Epithelial cell of esophagus (primary cell): ENCODE results near the gene OSBPL1A.

Source experiments
- DNase-seq: peaks from one replicate; pipeline ENCODE4 v3.0.0; 2010; ENCODE audit warnings: low read depth
- H3K4me3 ChIP-seq: 2 replicates; pipeline ENCODE4 v1.5.1; 2011; ENCODE audit warnings: mild to moderate bottlenecking, low read length, control low read depth
- TF ChIP-seq, protein P1 (sequence below): IDR thresholded peaks from 2 replicates; pipeline ENCODE4 v1.5.1; 2011; ENCODE audit warnings: low read depth, mild to moderate bottlenecking, low read length, control low read depth, inconsistent platforms; ENCODE audit not compliant: insufficient read depth; ENCODE audit errors: missing control alignments

OSBPL1A gene

DNA sequence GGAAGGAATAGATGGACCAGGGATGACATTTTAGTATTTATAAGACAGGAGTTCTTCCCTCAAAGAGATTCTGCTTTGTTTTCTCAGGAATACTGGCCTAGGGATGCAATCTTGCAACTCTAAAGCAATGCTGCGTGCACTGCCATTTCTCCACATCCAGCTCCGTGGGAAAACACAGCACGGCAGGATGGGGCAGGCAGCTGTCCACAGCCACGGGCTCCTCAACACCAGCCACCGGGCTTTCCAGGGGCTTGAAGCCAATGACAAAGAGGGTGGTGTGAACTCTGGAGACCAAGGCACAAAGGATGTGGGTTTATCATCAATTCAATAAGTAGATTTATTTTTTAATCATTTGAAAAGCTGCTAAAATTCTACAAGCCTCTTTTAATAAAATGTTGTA, 209.5 kb downstream of the OSBPL1A start:
- TF ChIP-seq, protein P1, sequence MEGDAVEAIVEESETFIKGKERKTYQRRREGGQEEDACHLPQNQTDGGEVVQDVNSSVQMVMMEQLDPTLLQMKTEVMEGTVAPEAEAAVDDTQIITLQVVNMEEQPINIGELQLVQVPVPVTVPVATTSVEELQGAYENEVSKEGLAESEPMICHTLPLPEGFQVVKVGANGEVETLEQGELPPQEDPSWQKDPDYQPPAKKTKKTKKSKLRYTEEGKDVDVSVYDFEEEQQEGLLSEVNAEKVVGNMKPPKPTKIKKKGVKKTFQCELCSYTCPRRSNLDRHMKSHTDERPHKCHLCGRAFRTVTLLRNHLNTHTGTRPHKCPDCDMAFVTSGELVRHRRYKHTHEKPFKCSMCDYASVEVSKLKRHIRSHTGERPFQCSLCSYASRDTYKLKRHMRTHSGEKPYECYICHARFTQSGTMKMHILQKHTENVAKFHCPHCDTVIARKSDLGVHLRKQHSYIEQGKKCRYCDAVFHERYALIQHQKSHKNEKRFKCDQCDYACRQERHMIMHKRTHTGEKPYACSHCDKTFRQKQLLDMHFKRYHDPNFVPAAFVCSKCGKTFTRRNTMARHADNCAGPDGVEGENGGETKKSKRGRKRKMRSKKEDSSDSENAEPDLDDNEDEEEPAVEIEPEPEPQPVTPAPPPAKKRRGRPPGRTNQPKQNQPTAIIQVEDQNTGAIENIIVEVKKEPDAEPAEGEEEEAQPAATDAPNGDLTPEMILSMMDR = no peak
- DNase-seq = no peak
- no peak overlapping the region for H3K4me3 ChIP-seq

DNA sequence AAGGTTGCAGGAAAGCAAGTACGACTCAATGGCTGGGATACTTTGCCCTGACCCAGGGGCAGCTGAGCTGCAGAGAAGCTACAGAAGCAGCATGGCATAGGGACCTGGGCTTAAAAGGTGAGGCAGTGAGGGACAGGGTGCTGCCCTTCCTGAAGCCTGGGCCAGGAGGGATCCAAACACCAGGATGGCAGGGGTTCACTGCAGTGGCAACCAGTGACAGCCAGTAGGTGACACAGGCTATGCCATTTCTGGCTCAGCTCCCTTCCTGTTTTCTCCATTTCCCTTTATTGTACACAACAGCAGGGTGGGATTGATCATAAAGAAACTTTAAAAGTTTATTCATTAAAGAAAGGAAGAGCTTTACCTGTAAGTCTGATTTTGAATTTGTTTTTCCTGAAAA, 209.9 kb downstream of the OSBPL1A start:
- TF ChIP-seq, protein P1 = no peak
- no peak for DNase-seq
- no peak overlapping the region for H3K4me3 ChIP-seq

DNA sequence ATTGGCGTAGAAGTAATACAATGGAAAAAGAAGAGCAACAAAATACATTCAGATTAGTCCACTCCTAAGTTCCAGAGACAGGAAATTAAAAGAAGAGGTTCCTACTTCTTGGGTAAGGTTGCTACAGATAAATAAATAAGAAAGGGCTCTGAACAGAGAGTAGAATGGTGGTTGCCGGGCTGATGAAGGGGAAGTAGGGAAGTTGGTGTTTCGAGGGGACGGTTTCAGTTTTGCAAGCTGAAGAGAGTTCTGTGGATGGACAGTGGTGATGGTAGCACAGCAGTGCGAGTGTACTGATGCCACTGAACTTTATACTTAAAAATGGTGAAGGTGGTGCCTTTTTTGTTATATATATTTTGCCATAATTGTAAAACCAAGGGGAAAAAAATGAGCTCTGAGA, 210.6 kb downstream of the OSBPL1A start:
- no peak overlapping the region for H3K4me3 ChIP-seq
- TF ChIP-seq, protein P1 = no peak

DNA sequence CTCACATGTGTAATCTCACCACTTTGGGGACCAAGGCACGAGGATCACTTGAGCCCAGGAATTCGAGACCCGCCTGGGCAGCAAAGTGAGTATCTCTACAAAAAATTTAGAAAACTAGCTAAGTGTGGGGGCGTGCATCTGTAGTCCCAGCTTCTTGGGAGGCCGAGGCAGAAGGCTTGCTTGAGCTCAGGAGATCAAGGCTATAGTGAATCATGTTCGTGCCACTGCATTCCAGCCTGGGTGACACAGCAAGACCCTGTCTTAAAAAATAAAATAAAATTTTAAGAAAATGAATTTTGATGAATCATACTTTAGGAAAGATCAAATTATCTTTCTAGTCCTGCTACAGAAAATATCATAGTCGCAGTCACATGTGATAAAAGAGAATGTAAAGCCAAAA, 211.8 kb downstream of the OSBPL1A start:
- DNase-seq = no peak
- TF ChIP-seq, protein P1 = no peak
- H3K4me3 ChIP-seq = no peak overlapping the region

More for the DNA sequence above, 210.6 kb downstream of the OSBPL1A start:
- DNase-seq = no peak

DNA sequence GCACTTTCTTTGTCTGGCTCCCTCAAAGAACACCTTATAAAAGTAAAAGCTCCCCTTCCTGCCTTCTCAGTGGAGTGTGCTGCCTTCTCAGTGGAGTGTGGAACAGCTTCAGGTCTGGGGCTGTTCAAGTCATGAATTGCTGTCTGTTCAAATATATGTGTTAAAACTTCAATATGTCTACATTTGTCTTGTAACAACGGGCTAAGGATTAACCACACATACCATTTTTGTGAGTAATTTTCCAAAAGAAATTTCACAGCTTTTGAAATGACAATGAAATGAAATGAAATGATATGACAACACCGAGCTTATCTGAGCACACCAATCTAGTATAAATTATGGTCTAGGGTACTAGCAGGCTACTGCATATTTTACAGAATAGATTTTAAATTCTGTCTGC, 215.8 kb downstream of the OSBPL1A start:
- TF ChIP-seq, protein P1 = no peak
- no peak overlapping the region for H3K4me3 ChIP-seq
- DNase-seq = peak; percentile 53

DNA sequence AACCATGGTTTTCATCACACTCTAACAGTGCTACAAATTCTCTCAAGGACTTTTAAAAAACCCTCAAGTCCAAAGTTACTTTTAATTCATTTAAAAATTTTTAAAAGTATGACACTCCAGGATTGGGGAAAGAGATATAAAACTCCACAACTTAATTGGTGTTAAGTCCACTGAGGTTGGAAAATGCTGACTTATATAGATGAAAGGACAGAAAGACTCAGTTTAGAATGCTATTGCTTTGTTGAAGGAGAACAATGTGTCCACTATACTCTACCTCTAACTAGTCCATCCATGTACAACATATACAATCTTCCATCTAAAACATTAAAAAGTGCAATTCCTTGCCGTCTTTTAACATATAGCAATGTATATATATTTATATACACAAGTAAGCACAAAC, 217.6 kb downstream of the OSBPL1A start:
- TF ChIP-seq, protein P1 = no peak
- H3K4me3 ChIP-seq = no peak overlapping the region
- DNase-seq = no peak

DNA sequence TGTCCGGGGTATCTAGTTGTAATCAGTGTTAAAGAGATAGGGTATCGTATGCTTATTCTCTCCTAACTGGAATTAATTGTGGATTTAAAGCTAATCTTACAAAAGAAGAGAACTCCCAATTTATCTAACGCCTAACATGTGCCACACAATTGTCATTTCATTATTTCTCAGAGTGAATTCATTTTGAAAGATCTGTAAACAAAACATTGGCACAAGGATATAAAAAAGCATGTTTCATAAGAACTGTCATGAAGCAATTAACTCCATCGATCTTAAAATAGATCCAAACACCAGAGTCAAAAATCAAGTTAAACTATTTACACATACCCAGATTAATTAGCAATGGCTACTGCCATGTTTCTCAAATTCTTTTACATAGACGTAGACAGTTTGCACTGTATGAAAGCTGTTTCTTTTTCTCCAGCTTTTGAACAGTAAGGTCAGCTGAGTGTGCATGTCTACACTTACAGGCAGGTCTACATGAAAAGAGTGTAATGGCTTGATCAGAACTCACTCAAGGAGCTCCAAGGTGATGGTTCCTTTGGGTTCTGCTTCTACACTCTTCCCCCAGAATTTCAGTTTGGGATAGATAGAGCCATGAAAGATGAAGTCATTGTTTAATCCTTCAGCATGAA, 220.0 kb downstream of the OSBPL1A start:
- TF ChIP-seq, protein P1 = no peak
- no peak for DNase-seq
- H3K4me3 ChIP-seq = no peak overlapping the region
